ENCODE results near the gene RBM24. TPM values are rescaled to one million over a fixed set of nuclear protein-coding genes. Genes with fewer than 3 reads are reported as not detected.
A peak's percentile ranks its signal among the peaks of the same experiment; 100 is the strongest.
"Not testable (repeated sequence)": the region's sequence is repeated elsewhere in the genome, so short reads cannot be mapped to it uniquely, and the experiment has no call there.

The RBM24 gene
- total RNA-seq, 4 donors from 2014 or later = 0.88 to 5.0 (median 1.8) TPM

DNA sequence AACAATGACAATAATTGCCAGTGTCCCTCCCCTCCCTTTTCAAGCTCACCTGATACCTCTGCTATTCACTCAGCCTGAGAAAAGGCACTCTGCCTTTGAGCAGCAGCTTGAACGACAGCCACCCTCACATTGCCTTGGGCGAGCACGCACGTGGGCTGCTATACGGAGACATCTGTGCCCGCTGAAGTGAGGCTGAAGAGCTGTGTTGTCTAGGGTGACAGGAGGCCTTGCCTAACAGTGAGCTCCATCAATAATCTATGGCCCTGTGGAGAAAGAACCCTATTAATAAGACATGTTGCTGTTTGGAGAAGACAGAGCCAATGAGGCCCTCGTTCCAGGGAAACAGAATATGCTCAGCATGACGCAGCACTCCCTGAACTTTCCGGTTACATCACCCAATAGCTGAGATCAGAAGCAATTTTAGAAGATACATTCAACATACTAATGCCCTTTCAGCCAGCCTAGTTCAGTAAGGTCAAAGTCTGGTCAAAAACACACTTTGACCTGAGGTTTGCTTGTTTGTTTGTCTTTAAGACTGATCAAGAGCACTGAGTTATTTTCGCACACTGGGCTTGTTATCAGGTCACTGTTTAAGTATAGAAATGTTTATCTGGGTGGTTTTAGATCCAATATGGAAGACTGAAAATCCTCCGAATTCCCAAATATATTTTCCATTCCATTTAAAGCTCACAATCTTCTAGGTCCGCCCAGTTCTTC, 30.6 kb downstream of the RBM24 start:
- no peak for TF ChIP-seq POLR2A (IDR thresholded peaks at IDR 0.05)
- TF ChIP-seq, protein P1, sequence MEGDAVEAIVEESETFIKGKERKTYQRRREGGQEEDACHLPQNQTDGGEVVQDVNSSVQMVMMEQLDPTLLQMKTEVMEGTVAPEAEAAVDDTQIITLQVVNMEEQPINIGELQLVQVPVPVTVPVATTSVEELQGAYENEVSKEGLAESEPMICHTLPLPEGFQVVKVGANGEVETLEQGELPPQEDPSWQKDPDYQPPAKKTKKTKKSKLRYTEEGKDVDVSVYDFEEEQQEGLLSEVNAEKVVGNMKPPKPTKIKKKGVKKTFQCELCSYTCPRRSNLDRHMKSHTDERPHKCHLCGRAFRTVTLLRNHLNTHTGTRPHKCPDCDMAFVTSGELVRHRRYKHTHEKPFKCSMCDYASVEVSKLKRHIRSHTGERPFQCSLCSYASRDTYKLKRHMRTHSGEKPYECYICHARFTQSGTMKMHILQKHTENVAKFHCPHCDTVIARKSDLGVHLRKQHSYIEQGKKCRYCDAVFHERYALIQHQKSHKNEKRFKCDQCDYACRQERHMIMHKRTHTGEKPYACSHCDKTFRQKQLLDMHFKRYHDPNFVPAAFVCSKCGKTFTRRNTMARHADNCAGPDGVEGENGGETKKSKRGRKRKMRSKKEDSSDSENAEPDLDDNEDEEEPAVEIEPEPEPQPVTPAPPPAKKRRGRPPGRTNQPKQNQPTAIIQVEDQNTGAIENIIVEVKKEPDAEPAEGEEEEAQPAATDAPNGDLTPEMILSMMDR (IDR thresholded peaks at IDR 0.05) = no peak
- peak in 1 of 3 donors; percentile 70 for DNase-seq
- Histone ChIP-seq H3K27ac (peak overlapping the region in 2 of 4 donors; percentile 22 to 82), H3K4me3 (peak overlapping the region in 1 of 4 donors; percentile 19), H3K4me1 (peaks cover 0 to 12% (median 0%) of the 10 kb centered on the region in 4 donors), H3K9me3 (no peaks in the 10 kb centered on the region), H3K36me3 (no peaks in the 10 kb centered on the region), H3K27me3 (no peaks in the 10 kb centered on the region)

- H3K4me3 ChIP-seq, H3K27ac ChIP-seq, H3K36me3 ChIP-seq, H3K27me3 ChIP-seq, DNase-seq, H3K9me3 ChIP-seq: not testable (repeated sequence)
- H3K4me1 ChIP-seq = peaks cover 0 to 12% (median 0%) of the 10 kb centered on the region in 4 donors
Measured at GRCh38 chr6:17313238-17313637, 32.1 kb downstream of the RBM24 start.

GRCh38 chr6:17313971-17314370, 32.8 kb downstream of the RBM24 start:
- Histone ChIP-seq H3K9me3 (no peaks in the 10 kb centered on the region), H3K36me3 (no peaks in the 10 kb centered on the region), H3K27ac (no peak overlapping the region), H3K27me3 (no peaks in the 10 kb centered on the region), H3K4me1 (peaks cover 0 to 12% (median 0%) of the 10 kb centered on the region in 4 donors), H3K4me3 (no peak overlapping the region)
- TF ChIP-seq POLR2A (IDR thresholded peaks at IDR 0.05) = no peak
- TF ChIP-seq, protein P1 (IDR thresholded peaks at IDR 0.05) = no peak
- no peak for DNase-seq

GRCh38 chr6:17315262-17315661, 34.1 kb downstream of the RBM24 start:
- no peak overlapping the region for H3K27ac ChIP-seq
- no peak for DNase-seq
- H3K27me3 ChIP-seq = no peaks in the 10 kb centered on the region

GRCh38 chr6:17318435-17319165, 37.4 kb downstream of the RBM24 start:
- no peak overlapping the region for H3K27ac ChIP-seq
- TF ChIP-seq, protein P1 (IDR thresholded peaks at IDR 0.05) = no peak
- TF ChIP-seq POLR2A (IDR thresholded peaks at IDR 0.05) = no peak
- no peak for DNase-seq
- no peaks in the 10 kb centered on the region for H3K9me3 ChIP-seq
- H3K4me1 ChIP-seq = no peaks in the 10 kb centered on the region
- H3K4me3 ChIP-seq = no peak overlapping the region
- H3K27me3 ChIP-seq = no peaks in the 10 kb centered on the region
- no peaks in the 10 kb centered on the region for H3K36me3 ChIP-seq

More at GRCh38 chr6:17315262-17315661, 34.1 kb downstream of the RBM24 start:
- TF ChIP-seq POLR2A (IDR thresholded peaks at IDR 0.05) = no peak
- TF ChIP-seq, protein P1 (IDR thresholded peaks at IDR 0.05) = no peak
- H3K36me3 ChIP-seq = no peaks in the 10 kb centered on the region
- no peak overlapping the region for H3K4me3 ChIP-seq
- H3K4me1 ChIP-seq = peaks cover 0 to 12% (median 0%) of the 10 kb centered on the region in 4 donors
- no peaks in the 10 kb centered on the region for H3K9me3 ChIP-seq

- H3K9me3 ChIP-seq, H3K27ac ChIP-seq, H3K4me3 ChIP-seq, H3K27me3 ChIP-seq, DNase-seq, H3K36me3 ChIP-seq, H3K4me1 ChIP-seq: not testable (repeated sequence)
Measured at GRCh38 chr6:17320266-17320665, 39.1 kb downstream of the RBM24 start.

Measured in Peyer's patch (tissue), 4 donors.